Activated CD4-positive, CD25-positive, alpha-beta regulatory T cell (primary cell): ENCODE results near the gene RAMP3.

ENCODE experiments used
- DNase-seq, 4 experiments: peaks; one replicate each; lab custom pipeline; 2025; lab: John Stamatoyannopoulos, UW

Gene RAMP3

GRCh38 chr7:45223728-45224630 is 66.4 kb downstream of the RAMP3 start:
- DNase-seq, result no peak

GRCh38 chr7:45224832-45225231 is 67.2 kb downstream of the RAMP3 start:
- no peak for DNase-seq

- DNase-seq, result no peak
Observed at GRCh38 chr7:45225311-45225947, 67.8 kb downstream of the RAMP3 start.

- DNase-seq, result no peak
Observed at GRCh38 chr7:45225948-45226335, 68.4 kb downstream of the RAMP3 start.

GRCh38 chr7:45229156-45229920 is 71.7 kb downstream of the RAMP3 start:
- DNase-seq, result no peak

GRCh38 chr7:45230083-45230482 is 72.5 kb downstream of the RAMP3 start:
- no peak for DNase-seq

- no peak for DNase-seq
Observed at GRCh38 chr7:45230611-45231165, 73.1 kb downstream of the RAMP3 start.

- no peak for DNase-seq
Observed at GRCh38 chr7:45233249-45233775, 75.7 kb downstream of the RAMP3 start.
